Measurements from ENCODE around the gene CDK8. TPM values are rescaled to one million over a fixed set of nuclear protein-coding genes. Genes with fewer than 3 reads are reported as not detected.

The CDK8 gene
- polyA plus RNA-seq, 6 donors from 2014 or later = 3.5 to 6.0 (median 4.2) TPM

- Mint-ChIP-seq H3K27me3 (no peaks in the 10 kb centered on the region), H3K27ac (no peak overlapping the region), H3K4me1 (peaks cover 5 to 18% (median 6%) of the 10 kb centered on the region in 3 donors), H3K4me3 (no peak overlapping the region), H3K36me3 (peaks cover 15 to 25% of the 10 kb centered on the region in 2 donors), H3K9me3 (no peaks in the 10 kb centered on the region)
- no peak for DNase-seq
- no peak for ATAC-seq (ENCODE audit: low read depth in 2 of 2)
These were observed 128.4 kb downstream of the CDK8 start for GRCh38 chr13:26382366-26382765.

- Mint-ChIP-seq H3K4me1 (peaks cover 5 to 18% (median 6%) of the 10 kb centered on the region in 3 donors), H3K9me3 (no peaks in the 10 kb centered on the region), H3K4me3 (no peak overlapping the region), H3K36me3 (peaks cover 19 to 30% of the 10 kb centered on the region in 2 donors), H3K27me3 (no peaks in the 10 kb centered on the region), H3K27ac (no peak overlapping the region)
- ATAC-seq (ENCODE audit: low read depth in 2 of 2) = no peak
- no peak for DNase-seq
These were observed 128.9 kb downstream of the CDK8 start for GRCh38 chr13:26382835-26383234.

GRCh38 chr13:26384587-26384986, 130.7 kb downstream of the CDK8 start:
- Mint-ChIP-seq H3K9me3 (no peaks in the 10 kb centered on the region), H3K27me3 (no peaks in the 10 kb centered on the region), H3K27ac (no peak overlapping the region), H3K4me1 (peaks cover 2 to 16% (median 6%) of the 10 kb centered on the region in 3 donors), H3K4me3 (no peak overlapping the region), H3K36me3 (peaks cover 22 to 27% of the 10 kb centered on the region in 2 donors)
- DNase-seq (no peak), ATAC-seq (ENCODE audit: low read depth in 2 of 2) (no peak)

GRCh38 chr13:26386026-26386425, 132.1 kb downstream of the CDK8 start:
- ATAC-seq (ENCODE audit: low read depth in 2 of 2) (no peak), DNase-seq (no peak)
- H3K36me3 Mint-ChIP-seq = peaks cover 29 to 30% of the 10 kb centered on the region in 2 donors
- H3K4me1 Mint-ChIP-seq = peaks cover 0 to 8% (median 6%) of the 10 kb centered on the region in 3 donors
- no peak overlapping the region for H3K4me3 Mint-ChIP-seq
- peak overlapping the region in 1 of 6 donors; percentile 48 for H3K27ac Mint-ChIP-seq
- no peaks in the 10 kb centered on the region for H3K27me3 Mint-ChIP-seq
- H3K9me3 Mint-ChIP-seq = no peaks in the 10 kb centered on the region

GRCh38 chr13:26390203-26390602, 136.3 kb downstream of the CDK8 start:
- no peak for DNase-seq
- no peaks in the 10 kb centered on the region for H3K27me3 Mint-ChIP-seq
- no peak overlapping the region for H3K4me3 Mint-ChIP-seq
- H3K27ac Mint-ChIP-seq = no peak overlapping the region
- H3K4me1 Mint-ChIP-seq = no peaks in the 10 kb centered on the region
- no peak for ATAC-seq (ENCODE audit: low read depth in 2 of 2)
- no peaks in the 10 kb centered on the region for H3K9me3 Mint-ChIP-seq
- H3K36me3 Mint-ChIP-seq = peaks cover 29 to 30% of the 10 kb centered on the region in 2 donors

- Mint-ChIP-seq H3K36me3 (peaks cover 8 to 24% of the 10 kb centered on the region in 2 donors), H3K9me3 (no peaks in the 10 kb centered on the region), H3K4me1 (no peaks in the 10 kb centered on the region), H3K4me3 (no peak overlapping the region), H3K27ac (peak overlapping the region in 1 of 6 donors; percentile 30), H3K27me3 (no peaks in the 10 kb centered on the region)
- ATAC-seq (ENCODE audit: low read depth in 2 of 2) = no peak
- DNase-seq = no peak
These were observed 146.6 kb downstream of the CDK8 start for GRCh38 chr13:26400545-26400944.

- no peak for DNase-seq
- no peaks in the 10 kb centered on the region for H3K9me3 Mint-ChIP-seq
- H3K27ac Mint-ChIP-seq = no peak overlapping the region
- H3K4me1 Mint-ChIP-seq = no peaks in the 10 kb centered on the region
- no peaks in the 10 kb centered on the region for H3K27me3 Mint-ChIP-seq
- H3K36me3 Mint-ChIP-seq = peaks cover 13 to 29% of the 10 kb centered on the region in 2 donors
- ATAC-seq (ENCODE audit: low read depth in 2 of 2) = no peak
- H3K4me3 Mint-ChIP-seq = no peak overlapping the region
These were observed 147.1 kb downstream of the CDK8 start for GRCh38 chr13:26401069-26401468.

- no peak for ATAC-seq (ENCODE audit: low read depth in 2 of 2)
- H3K27me3 Mint-ChIP-seq = no peaks in the 10 kb centered on the region
- H3K4me3 Mint-ChIP-seq = no peak overlapping the region
- DNase-seq = no peak
- H3K36me3 Mint-ChIP-seq = peaks cover 18 to 35% of the 10 kb centered on the region in 2 donors
- no peaks in the 10 kb centered on the region for H3K9me3 Mint-ChIP-seq
- no peaks in the 10 kb centered on the region for H3K4me1 Mint-ChIP-seq
- no peak overlapping the region for H3K27ac Mint-ChIP-seq
These were observed 147.7 kb downstream of the CDK8 start for GRCh38 chr13:26401578-26402021.

GRCh38 chr13:26406791-26407190, 152.9 kb downstream of the CDK8 start:
- peak overlapping the region in 2 of 6 donors; percentile 53 to 73 for H3K27ac Mint-ChIP-seq
- no peaks in the 10 kb centered on the region for H3K9me3 Mint-ChIP-seq
- peaks cover 19 to 40% of the 10 kb centered on the region in 2 donors for H3K36me3 Mint-ChIP-seq
- no peaks in the 10 kb centered on the region for H3K27me3 Mint-ChIP-seq
- no peaks in the 10 kb centered on the region for H3K4me1 Mint-ChIP-seq
- ATAC-seq (ENCODE audit: low read depth in 2 of 2) (no peak), DNase-seq (no peak)
- H3K4me3 Mint-ChIP-seq = no peak overlapping the region

GRCh38 chr13:26411206-26411605, 157.3 kb downstream of the CDK8 start:
- Mint-ChIP-seq H3K9me3 (peaks cover 6 to 21% (median 11%) of the 10 kb centered on the region in 7 donors), H3K36me3 (peaks cover 13 to 16% of the 10 kb centered on the region in 2 donors), H3K27me3 (no peaks in the 10 kb centered on the region), H3K4me3 (no peak overlapping the region), H3K27ac (no peak overlapping the region), H3K4me1 (no peaks in the 10 kb centered on the region)
- no peak for ATAC-seq (ENCODE audit: low read depth in 2 of 2)
- no peak for DNase-seq

- H3K36me3 Mint-ChIP-seq = peaks cover 5 to 7% of the 10 kb centered on the region in 2 donors
- no peak for DNase-seq
- H3K27me3 Mint-ChIP-seq = peaks cover 0 to 5% (median 4%) of the 10 kb centered on the region in 3 donors
- H3K4me1 Mint-ChIP-seq = no peaks in the 10 kb centered on the region
- peaks cover 9 to 21% (median 11%) of the 10 kb centered on the region in 7 donors for H3K9me3 Mint-ChIP-seq
- H3K4me3 Mint-ChIP-seq = no peak overlapping the region
- H3K27ac Mint-ChIP-seq = no peak overlapping the region
- ATAC-seq (ENCODE audit: low read depth in 2 of 2) = no peak
These were observed 158.3 kb downstream of the CDK8 start for GRCh38 chr13:26412263-26412662.

- peaks cover 0 to 7% (median 4%) of the 10 kb centered on the region in 3 donors for H3K27me3 Mint-ChIP-seq
- no peak overlapping the region for H3K4me3 Mint-ChIP-seq
- no peaks in the 10 kb centered on the region for H3K4me1 Mint-ChIP-seq
- peaks cover 5 to 7% of the 10 kb centered on the region in 2 donors for H3K36me3 Mint-ChIP-seq
- H3K27ac Mint-ChIP-seq = no peak overlapping the region
- no peak for DNase-seq
- peaks cover 9 to 21% (median 11%) of the 10 kb centered on the region in 7 donors for H3K9me3 Mint-ChIP-seq
- no peak for ATAC-seq (ENCODE audit: low read depth in 2 of 2)
These were observed 159.2 kb downstream of the CDK8 start for GRCh38 chr13:26412936-26413716.

- DNase-seq (no peak), ATAC-seq (ENCODE audit: low read depth in 2 of 2) (no peak)
- H3K4me3 Mint-ChIP-seq = no peak overlapping the region
- peaks cover 2 to 22% (median 19%) of the 10 kb centered on the region in 3 donors for H3K27me3 Mint-ChIP-seq
- no peaks in the 10 kb centered on the region for H3K4me1 Mint-ChIP-seq
- peaks cover 0 to 7% of the 10 kb centered on the region in 2 donors for H3K36me3 Mint-ChIP-seq
- peak overlapping the region in 1 of 6 donors; percentile 15 for H3K27ac Mint-ChIP-seq
- peaks cover 0 to 4% (median 0%) of the 10 kb centered on the region in 7 donors for H3K9me3 Mint-ChIP-seq
These were observed 166.5 kb downstream of the CDK8 start for GRCh38 chr13:26420282-26420960.

- ATAC-seq (ENCODE audit: low read depth in 2 of 2) (no peak), DNase-seq (no peak)
- H3K4me3 Mint-ChIP-seq = no peak overlapping the region
- peaks cover 9 to 35% (median 28%) of the 10 kb centered on the region in 3 donors for H3K27me3 Mint-ChIP-seq
- H3K36me3 Mint-ChIP-seq = peaks cover 0 to 5% of the 10 kb centered on the region in 2 donors
- H3K9me3 Mint-ChIP-seq = peaks cover 0 to 3% (median 0%) of the 10 kb centered on the region in 7 donors
- H3K27ac Mint-ChIP-seq = no peak overlapping the region
- no peaks in the 10 kb centered on the region for H3K4me1 Mint-ChIP-seq
These were observed 168.1 kb downstream of the CDK8 start for GRCh38 chr13:26422036-26422435.

Data from naive B cell (primary cell).